GM10847 (cell line): ENCODE results near the gene ZNF846.

Experiments used
- POLR2A ChIP-seq: IDR thresholded peaks from 2 replicates; pipeline ENCODE4 v1.6.1; 2011; ENCODE audit not compliant: insufficient read length; ENCODE audit errors: extremely low read depth

The ZNF846 gene

GRCh38 chr19:9711815-9712214, 56.7 kb downstream of the ZNF846 start:
- no peak for TF ChIP-seq POLR2A

GRCh38 chr19:9709305-9709704, 59.2 kb downstream of the ZNF846 start:
- TF ChIP-seq POLR2A = no peak

- no peak for TF ChIP-seq POLR2A
These were observed 62.7 kb downstream of the ZNF846 start for GRCh38 chr19:9705836-9706235.

- no peak for TF ChIP-seq POLR2A
These were observed 66.4 kb downstream of the ZNF846 start for GRCh38 chr19:9702186-9702585.
